Adrenal gland (tissue), 12 donors: ENCODE measurements around the gene SCP2D1. TPM values are rescaled to one million over a fixed set of nuclear protein-coding genes. Genes with fewer than 3 reads are reported as not detected.
"Not testable (repeated sequence)": the region's sequence is repeated elsewhere in the genome, so short reads cannot be mapped to it uniquely, and the experiment has no call there.

ENCODE experiments used
- DNase-seq, 7 donors: peaks; one replicate each; pipeline ENCODE4 v3.0.0-alpha.2; 2019 to 2020
- H3K27ac ChIP-seq, 5 donors: fragments of 200-600 bp; sonication (generic) in 4 of 5; 1 replicate in 3 of 5; 2 replicates in 2 of 5; pipeline versions ENCODE4 v1.5.1 to v1.8.0; 2016 to 2020; ENCODE audit warnings: mild to moderate bottlenecking in 1 of 5
- H3K27me3 ChIP-seq: fragments of 200-600 bp; 2 replicates; pipeline ENCODE4 v1.8.0; 2021
- H3K36me3 ChIP-seq, 2 donors: fragments of 200-600 bp; replicated peaks in 1 of 2; 1 replicate in 1 of 2; 2 replicates in 1 of 2; pipeline versions ENCODE4 v1.5.1 to v1.8.0; 2018 to 2022
- H3K4me1 ChIP-seq, 2 donors: fragments of 200-600 bp; replicated peaks in 1 of 2; 1 replicate in 1 of 2; 2 replicates in 1 of 2; pipeline versions ENCODE4 v1.5.1 to v1.8.0; 2018 to 2021
- H3K4me3 ChIP-seq, 4 donors: fragments of 200-600 bp; sonication (generic) in 3 of 4; one replicate each; pipeline ENCODE4 v1.5.1; 2016 to 2018
- H3K9me3 ChIP-seq, 3 donors: fragments of 200-600 bp; sonication (generic) in 1 of 3; replicated peaks in 1 of 3; 1 replicate in 2 of 3; 2 replicates in 1 of 3; pipeline versions ENCODE4 v1.5.1 to v1.8.0; 2016 to 2021
- POLR2A ChIP-seq, 2 donors: fragments of 450-650 bp; IDR thresholded peaks; one replicate each; pipeline ENCODE4 v1.6.1; 2017; ENCODE audit warnings: antibody characterized with exemption in 2 of 2, mild to moderate bottlenecking in 2 of 2, moderate library complexity in 1 of 2
- whole genome bisulfite sequencing, 4 donors: extraction: QIAGEN DNeasy Blood & Tissue Kit in 2 of 4; methylation state at CpG; one replicate each; pipeline versions ENCODE4 v1.1.5 to v1.1.7; 2013 to 2017; 5-methylcytosine and 5-hydroxymethylcytosine counted together
- intact Hi-C, 2 donors: fragments of 100-400 bp; cut with DNase I; formaldehyde crosslinking; loops; one replicate each; pipeline versions ENCODE4 v1.14.1 to v1.15.0; 2022 to 2023
- polyA plus RNA-seq, 3 donors: library from polyadenylated mRNA; stranded (reverse); fragments of 200-250 nt in 2 of 3; fragments of 350-450 nt in 1 of 3; fragmentation: Illumina TruSeq in 1 of 3; extraction: RNeasy Lipid Tissue Mini Kit (QIAGEN cat#74804) in 1 of 3; gene quantifications; one replicate each; pipeline ENCODE4 v1.2.3, GENCODE V29; 2013 to 2014
- total RNA-seq, 9 donors: library from RNA; depleted of rRNA in 4 of 9; stranded (reverse); fragments of >200 nt in 4 of 9; fragments of 120-200 nt in 1 of 9; fragmentation: NEBNext Ultra II Directional in 1 of 9; extraction: Animal tissue kit (Norgen Biotek cat#: 25700) in 1 of 9; gene quantifications; one replicate each; pipeline versions ENCODE4 v1.1.0 to v1.2.4, GENCODE V29; 2013 to 2023
- TF ChIP-seq, protein P1 (sequence below), 6 experiments: fragments of 450-650 bp in 4 of 6; fragments of 200-600 bp in 2 of 6; sonication (generic) in 1 of 6; IDR thresholded peaks; 1 replicate in 5 of 6; 2 replicates in 1 of 6; pipeline versions ENCODE4 v1.5.1 to v1.8.0; 2016 to 2021; ENCODE audit warnings: antibody characterized with exemption in 6 of 6, mild to moderate bottlenecking in 2 of 6, moderate library complexity in 1 of 6
- donor health status: healthy with polysubstance abuse.
- donor health status: Bipolar disorder and iron deficiency.
- donor health status: DM: yes; HTN: yes; CAD: no.
- donor health status: DM: no; HTN: no; CAD: no.
- donor health status: DM: no; HTN: no; CAD: no.
- donor health status: DM: yes; HTN: yes; CAD: no.

SCP2D1 gene
- total and polyA plus RNA-seq, 12 donors, result not detected

GRCh38 chr20:18783385-18783959, 30.1 kb upstream of the SCP2D1 start:
- Histone ChIP-seq H3K27ac (no peak overlapping the region), H3K27me3 (no peaks in the 10 kb centered on the region), H3K36me3 (no peaks in the 10 kb centered on the region), H3K4me3 (no peak overlapping the region), H3K9me3 (no peaks in the 10 kb centered on the region), H3K4me1 (no peaks in the 10 kb centered on the region)
- WGBS, 4 donors, result 85 to 91% (median 88%) methylated on average over 5 of the region's 5 CpGs
- no peak for DNase-seq
- TF ChIP-seq, protein P1, sequence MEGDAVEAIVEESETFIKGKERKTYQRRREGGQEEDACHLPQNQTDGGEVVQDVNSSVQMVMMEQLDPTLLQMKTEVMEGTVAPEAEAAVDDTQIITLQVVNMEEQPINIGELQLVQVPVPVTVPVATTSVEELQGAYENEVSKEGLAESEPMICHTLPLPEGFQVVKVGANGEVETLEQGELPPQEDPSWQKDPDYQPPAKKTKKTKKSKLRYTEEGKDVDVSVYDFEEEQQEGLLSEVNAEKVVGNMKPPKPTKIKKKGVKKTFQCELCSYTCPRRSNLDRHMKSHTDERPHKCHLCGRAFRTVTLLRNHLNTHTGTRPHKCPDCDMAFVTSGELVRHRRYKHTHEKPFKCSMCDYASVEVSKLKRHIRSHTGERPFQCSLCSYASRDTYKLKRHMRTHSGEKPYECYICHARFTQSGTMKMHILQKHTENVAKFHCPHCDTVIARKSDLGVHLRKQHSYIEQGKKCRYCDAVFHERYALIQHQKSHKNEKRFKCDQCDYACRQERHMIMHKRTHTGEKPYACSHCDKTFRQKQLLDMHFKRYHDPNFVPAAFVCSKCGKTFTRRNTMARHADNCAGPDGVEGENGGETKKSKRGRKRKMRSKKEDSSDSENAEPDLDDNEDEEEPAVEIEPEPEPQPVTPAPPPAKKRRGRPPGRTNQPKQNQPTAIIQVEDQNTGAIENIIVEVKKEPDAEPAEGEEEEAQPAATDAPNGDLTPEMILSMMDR (IDR thresholded peaks at IDR 0.05), result no peak
- TF ChIP-seq POLR2A (IDR thresholded peaks at IDR 0.05), result no peak
- intact Hi-C loops, result loop anchor here in 1 of 2 donors (10.0 kb wide), 1 partner anchor 149 kb away; no protein-coding TSS in a partner anchor

DNA sequence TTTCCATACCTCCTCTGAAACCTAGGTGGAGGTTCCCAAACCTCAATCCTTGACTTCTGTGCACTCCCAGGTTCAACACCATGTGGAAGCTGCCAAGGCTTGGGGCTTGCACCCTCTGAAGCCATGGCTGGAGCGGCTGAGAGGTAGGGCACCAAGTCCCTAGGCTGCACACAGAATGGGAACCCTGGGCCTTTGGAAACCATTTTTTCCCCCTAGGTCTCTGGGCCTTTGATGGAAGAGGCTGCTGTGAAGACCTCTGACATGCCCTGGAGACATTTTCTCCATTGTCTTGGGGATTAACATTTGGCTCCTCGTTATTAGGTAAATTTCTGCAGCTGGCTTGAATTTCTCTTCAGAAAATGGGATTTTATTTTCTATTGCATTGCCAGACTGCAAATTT, 26.5 kb upstream of the SCP2D1 start:
- intact Hi-C loops, result loop anchor here in 1 of 2 donors (10.0 kb wide), 1 partner anchor 152 kb away; no protein-coding TSS in a partner anchor
- H3K4me1 ChIP-seq, H3K27ac ChIP-seq, H3K9me3 ChIP-seq, H3K27me3 ChIP-seq, DNase-seq, H3K36me3 ChIP-seq, H3K4me3 ChIP-seq: not testable (repeated sequence)
- 69 to 90% (median 86%) methylated on average over 2 of the region's 2 CpGs for WGBS, 4 donors

DNA sequence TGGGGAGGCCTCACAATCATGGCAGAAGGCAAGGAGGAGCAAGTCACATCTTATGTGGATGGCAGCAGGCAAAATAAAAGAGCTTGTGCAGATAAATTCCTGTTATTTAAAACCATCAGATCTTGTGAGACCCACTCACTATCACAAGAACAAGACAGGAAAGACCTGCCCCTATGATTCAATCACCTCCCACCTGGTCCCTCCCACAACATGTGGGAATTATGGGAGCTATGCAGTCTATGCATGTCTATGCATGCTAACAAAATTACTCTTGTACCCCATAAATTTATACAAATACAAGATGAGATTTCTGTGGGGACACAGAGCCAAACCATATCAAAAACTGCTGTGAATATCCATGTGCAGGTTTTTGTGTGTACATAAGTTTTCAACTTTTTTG, 25.6 kb upstream of the SCP2D1 start:
- H3K27ac ChIP-seq, result no peak overlapping the region
- TF ChIP-seq, protein P1 (IDR thresholded peaks at IDR 0.05), result no peak
- TF ChIP-seq POLR2A (IDR thresholded peaks at IDR 0.05), result no peak
- no peaks in the 10 kb centered on the region for H3K4me1 ChIP-seq
- no peaks in the 10 kb centered on the region for H3K36me3 ChIP-seq
- DNase-seq, result no peak
- H3K9me3 ChIP-seq, result no peaks in the 10 kb centered on the region
- no peak overlapping the region for H3K4me3 ChIP-seq
- intact Hi-C loops, result loop anchor here in 1 of 2 donors (10.0 kb wide), 1 partner anchor 153 kb away; no protein-coding TSS in a partner anchor
- H3K27me3 ChIP-seq, result no peaks in the 10 kb centered on the region

DNA sequence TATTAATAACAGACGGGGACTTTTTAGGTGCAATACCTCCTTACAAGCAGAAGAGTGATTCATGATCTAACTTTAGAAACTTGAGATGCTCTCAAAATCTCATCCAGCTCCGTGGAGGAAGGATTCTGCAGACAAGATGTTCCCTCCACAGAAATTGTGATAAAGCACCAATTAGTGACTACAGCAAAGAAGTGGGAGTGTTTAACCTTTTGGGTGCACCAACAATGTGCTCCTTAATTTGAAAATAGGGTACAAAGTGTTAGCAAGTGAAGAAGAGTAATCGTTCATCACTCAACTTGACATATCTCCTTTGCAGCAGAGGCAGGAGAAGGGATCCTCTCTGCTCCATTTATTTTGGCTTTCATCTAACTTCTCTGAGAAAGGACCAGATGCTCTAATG, 22.8 kb upstream of the SCP2D1 start:
- no peaks in the 10 kb centered on the region for H3K9me3 ChIP-seq
- no peak for DNase-seq
- WGBS, 4 donors, result 49 to 61% (median 59%) methylated on average over 3 of the region's 3 CpGs
- no peaks in the 10 kb centered on the region for H3K27me3 ChIP-seq
- intact Hi-C loops, result no loop called here
- no peak for TF ChIP-seq POLR2A (IDR thresholded peaks at IDR 0.05)
- TF ChIP-seq, protein P1 (IDR thresholded peaks at IDR 0.05), result no peak
- H3K27ac ChIP-seq, result no peak overlapping the region
- H3K4me3 ChIP-seq, result no peak overlapping the region
- H3K36me3 ChIP-seq, result no peaks in the 10 kb centered on the region
- peaks cover 0 to 4% of the 10 kb centered on the region in 2 donors for H3K4me1 ChIP-seq
